GM10266 (cell line): ENCODE results near the gene SC5D.

ENCODE experiments used
- DNase-seq: peaks from one replicate; pipeline ENCODE4 v3.0.0; 2012; ENCODE audit errors: extremely low spot score
- TF ChIP-seq, protein P1 (sequence below): IDR thresholded peaks from 2 replicates; pipeline ENCODE4 v1.5.1; 2012; ENCODE audit warnings: mild to moderate bottlenecking, low read depth; ENCODE audit not compliant: control insufficient read depth, insufficient read depth; ENCODE audit errors: missing control alignments

Gene SC5D

DNA sequence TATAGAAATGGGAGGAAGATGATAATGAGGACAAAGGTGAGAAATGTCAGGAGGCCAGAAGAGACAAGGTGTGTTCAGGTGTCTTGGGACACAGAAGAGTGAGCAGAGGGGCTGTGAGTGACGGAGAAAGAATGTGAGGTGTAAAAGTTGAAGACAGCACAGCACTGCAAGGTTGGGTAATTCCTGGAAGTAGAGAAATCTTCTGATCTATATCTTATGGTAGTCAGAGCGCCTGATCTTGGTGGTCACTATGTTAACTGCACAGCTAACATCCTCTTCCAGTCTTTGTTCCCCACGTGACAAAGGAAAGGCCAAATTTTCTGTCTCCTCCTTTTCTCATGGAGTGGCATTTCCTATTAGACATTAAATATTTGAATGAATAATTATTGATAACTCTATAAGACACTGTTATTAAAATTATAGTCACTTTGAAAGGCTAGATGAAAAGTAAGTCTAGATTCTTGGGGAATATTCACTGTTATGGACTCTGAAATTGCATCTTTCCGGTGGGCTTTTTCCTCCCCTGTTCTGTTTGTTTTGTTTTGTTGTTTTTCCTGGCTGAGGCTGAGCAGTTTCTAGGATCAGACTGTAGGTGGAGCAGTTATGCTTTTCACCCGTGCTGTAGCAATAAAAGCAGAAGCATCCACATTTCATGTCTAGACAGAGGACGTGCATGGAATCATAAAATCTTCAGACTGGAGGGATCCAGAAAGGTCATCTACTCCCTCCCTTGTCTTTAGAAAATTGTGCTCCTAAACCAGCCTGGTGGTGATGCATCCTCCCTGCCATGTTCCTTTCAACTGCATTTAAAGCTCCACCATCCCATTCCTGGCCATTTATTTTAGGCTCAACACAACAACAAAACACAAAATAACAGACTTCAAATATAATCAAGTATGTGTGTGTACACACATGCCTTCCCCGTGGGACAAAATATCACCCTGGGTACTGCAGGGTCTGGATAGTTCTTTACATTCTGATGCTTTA is 26.6 kb downstream of the SC5D start:
- TF ChIP-seq, protein P1, sequence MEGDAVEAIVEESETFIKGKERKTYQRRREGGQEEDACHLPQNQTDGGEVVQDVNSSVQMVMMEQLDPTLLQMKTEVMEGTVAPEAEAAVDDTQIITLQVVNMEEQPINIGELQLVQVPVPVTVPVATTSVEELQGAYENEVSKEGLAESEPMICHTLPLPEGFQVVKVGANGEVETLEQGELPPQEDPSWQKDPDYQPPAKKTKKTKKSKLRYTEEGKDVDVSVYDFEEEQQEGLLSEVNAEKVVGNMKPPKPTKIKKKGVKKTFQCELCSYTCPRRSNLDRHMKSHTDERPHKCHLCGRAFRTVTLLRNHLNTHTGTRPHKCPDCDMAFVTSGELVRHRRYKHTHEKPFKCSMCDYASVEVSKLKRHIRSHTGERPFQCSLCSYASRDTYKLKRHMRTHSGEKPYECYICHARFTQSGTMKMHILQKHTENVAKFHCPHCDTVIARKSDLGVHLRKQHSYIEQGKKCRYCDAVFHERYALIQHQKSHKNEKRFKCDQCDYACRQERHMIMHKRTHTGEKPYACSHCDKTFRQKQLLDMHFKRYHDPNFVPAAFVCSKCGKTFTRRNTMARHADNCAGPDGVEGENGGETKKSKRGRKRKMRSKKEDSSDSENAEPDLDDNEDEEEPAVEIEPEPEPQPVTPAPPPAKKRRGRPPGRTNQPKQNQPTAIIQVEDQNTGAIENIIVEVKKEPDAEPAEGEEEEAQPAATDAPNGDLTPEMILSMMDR: peak; percentile 78
- DNase-seq: no peak

DNA sequence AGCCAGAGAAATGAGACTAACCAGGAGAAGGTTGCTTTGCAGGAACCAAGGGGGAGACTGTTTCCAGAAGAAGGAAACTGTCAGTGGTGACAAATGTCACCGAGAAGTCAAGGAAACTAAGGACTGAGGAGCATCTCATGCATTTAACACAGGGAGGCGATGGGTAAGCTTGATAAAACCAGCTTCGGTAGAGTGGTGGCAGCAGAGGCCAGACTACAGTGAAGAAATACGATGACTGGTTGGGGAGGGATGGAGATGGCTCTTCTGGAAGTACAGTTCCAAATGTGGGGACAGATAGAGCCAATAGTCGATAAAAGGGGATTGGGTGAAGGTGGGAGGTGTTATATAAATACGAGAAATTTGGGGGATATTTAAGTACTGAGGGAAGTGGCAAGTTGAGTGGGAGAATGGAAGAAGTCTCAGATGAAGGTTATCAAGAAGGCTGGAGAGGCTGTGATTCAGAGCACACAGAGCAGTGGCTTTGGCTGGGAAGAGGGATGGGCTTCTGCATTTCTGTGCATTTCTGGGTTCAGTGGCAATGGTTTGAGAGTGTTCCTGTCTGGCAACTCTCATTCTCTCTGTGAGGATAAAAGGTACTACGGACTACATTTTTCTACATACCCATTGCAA is 29.2 kb downstream of the SC5D start:
- DNase-seq: peak; percentile 61
- TF ChIP-seq, protein P1: peak; percentile 75

DNA sequence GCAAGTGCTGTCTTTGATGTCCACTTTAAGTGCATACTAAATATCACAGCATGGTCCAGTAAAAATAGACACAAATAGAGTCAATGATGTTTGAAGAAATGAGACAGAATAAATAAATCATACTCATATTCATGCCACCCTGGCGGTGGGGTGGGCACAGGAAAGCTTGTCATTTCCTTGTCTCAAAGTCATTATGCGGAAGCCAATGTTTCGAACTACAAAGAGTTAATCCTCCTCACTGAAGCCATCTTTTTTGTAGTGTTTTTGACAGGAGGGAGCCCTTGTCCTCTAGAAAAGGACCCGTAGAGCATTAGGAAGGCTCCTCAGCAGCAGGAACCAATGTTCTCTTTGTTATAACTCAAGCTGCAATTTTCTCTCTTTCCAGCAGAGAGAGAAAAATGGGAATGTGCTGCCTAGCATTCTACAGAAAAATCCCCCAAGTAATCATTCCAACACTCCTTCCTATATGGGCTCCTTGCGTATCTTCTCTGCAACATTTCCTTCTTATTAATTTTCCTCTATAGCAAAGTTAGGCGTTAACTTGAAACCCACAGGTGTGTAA is 30.6 kb downstream of the SC5D start:
- TF ChIP-seq, protein P1: no peak
- DNase-seq: no peak

DNA sequence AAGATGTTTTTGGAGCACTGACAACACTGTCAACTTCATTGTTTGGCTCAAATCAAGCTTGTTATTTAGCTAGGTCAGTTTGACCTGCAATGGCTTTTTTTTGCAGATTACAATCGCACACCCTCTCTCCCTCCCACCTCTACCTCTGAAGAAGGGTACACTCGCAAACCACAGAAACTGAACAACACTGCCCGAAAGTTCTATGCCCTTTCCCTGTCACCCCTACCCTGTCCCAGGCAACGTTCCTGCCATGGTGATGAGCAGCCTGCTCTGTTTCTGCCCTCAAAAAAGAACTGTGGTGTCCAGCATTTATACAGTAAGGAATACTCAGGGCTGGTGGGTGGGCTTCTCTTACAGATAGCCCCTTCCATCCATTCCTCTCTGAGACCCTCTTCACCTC is 33.7 kb downstream of the SC5D start:
- TF ChIP-seq, protein P1: no peak
- no peak for DNase-seq

DNA sequence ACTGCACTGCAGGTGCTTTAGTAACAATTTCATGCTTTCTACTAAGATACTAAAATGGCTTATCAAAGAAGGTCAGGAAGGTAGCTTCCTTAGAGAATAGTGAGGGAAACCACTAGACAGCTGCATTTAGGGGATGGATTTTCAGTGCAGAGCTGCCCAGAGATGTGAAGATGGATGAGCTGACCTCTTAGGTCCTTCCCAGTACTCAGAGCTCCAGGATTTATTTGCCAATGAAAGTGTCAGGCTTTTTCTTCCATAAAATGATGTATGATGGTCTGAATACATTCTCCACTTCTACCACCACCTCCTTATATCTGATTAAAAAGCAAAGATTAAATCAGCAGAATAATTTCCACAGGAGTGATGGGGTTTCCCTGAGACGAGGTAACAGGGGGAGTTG is 35.0 kb downstream of the SC5D start:
- DNase-seq: no peak
- TF ChIP-seq, protein P1: no peak

DNA sequence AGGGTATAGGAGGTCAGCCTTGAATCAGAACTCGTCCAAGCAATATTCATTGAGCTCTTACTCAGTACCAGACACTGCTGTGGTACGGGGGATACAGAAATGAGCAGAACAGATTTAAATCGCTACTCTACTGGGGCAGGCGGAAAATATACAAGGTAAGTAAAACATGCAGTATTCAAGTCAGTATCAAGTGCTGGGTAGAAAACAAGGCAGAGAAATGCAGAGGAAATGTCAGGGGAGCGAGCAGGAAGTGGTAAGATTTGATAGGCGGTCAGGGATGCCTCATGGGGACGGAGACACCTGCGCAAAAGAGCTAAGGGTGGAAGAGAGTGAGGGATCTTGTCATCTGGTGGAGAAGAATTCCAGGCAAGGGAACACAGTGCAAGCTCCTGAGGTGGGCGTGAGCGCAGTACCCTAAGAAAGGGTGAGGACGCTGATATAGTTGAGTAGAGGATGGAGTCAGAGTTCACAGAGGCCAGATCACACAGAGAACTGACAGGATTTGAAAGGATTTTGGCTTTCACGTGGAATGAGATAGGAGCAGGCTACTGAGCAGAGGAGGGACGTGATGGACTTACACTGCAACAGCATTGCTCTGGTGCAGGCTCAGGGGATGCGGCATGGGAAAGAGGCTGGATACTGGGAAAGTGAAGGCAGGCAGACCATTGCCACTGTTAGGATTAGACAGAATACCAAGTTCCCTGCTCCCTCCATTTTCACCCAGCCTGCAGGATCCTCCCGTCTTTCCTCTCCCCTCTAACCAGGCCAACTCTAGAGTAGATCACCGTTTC is 35.8 kb downstream of the SC5D start:
- TF ChIP-seq, protein P1: no peak
- no peak for DNase-seq
